HEK293T (cell line): ENCODE results near the gene ATP8A2.

Source experiments
- CTCF ChIA-PET: fragments of 350-600 bp; formaldehyde crosslinking; extraction: SDS; loops from one replicate; lab custom pipeline; 2021; ENCODE audit warnings: antibody characterized with exemption, inconsistent platforms; lab: Yijun Ruan, JAX
- POLR2A ChIA-PET: fragments of 350-600 bp; formaldehyde crosslinking; extraction: SDS; loops from one replicate; lab custom pipeline; 2020; ENCODE audit warnings: antibody characterized with exemption, inconsistent platforms; lab: Yijun Ruan, JAX
- DNase-seq: peaks from one replicate; pipeline ENCODE4 v3.0.0; 2012; ENCODE audit warnings: mixed read lengths; ENCODE audit errors: extremely low spot score
- ARNT ChIP-seq: fragments of 450-650 bp; IDR thresholded peaks from 2 replicates; pipeline ENCODE4 v1.6.1; 2017; ENCODE audit warnings: mild to moderate bottlenecking
- BHLHE40 ChIP-seq: fragments of 450-650 bp; IDR thresholded peaks from 2 replicates; pipeline ENCODE4 v1.6.1; 2016; ENCODE audit warnings: mild to moderate bottlenecking, moderate library complexity, borderline replicate concordance
- CTBP1 ChIP-seq: fragments of 450-650 bp; IDR thresholded peaks from 2 replicates; pipeline ENCODE4 v1.6.1; 2016; ENCODE audit warnings: borderline replicate concordance
- ELF4 ChIP-seq: fragments of 450-650 bp; IDR thresholded peaks from 2 replicates; pipeline ENCODE4 v1.6.1; 2017; ENCODE audit warnings: antibody characterized with exemption
- FOXA1 ChIP-seq: fragments of 450-650 bp; IDR thresholded peaks from 2 replicates; pipeline ENCODE4 v1.6.1; 2016; ENCODE audit warnings: mild to moderate bottlenecking
- FOXK2 ChIP-seq: fragments of 450-650 bp; IDR thresholded peaks from 2 replicates; pipeline ENCODE4 v1.6.1; 2016; ENCODE audit warnings: mild to moderate bottlenecking
- FOXM1 ChIP-seq: fragments of 450-650 bp; IDR thresholded peaks from 2 replicates; pipeline ENCODE4 v1.6.1; 2017; ENCODE audit warnings: mild to moderate bottlenecking, borderline replicate concordance
- HDGF ChIP-seq: fragments of 450-650 bp; IDR thresholded peaks from 2 replicates; pipeline ENCODE4 v1.6.1; 2017; ENCODE audit warnings: antibody characterized with exemption, borderline replicate concordance
- L3MBTL2 ChIP-seq: fragments of 450-650 bp; conservative IDR thresholded peaks from 2 replicates; pipeline ENCODE4 v1.6.1; 2016; ENCODE audit warnings: mild to moderate bottlenecking
- LEF1 ChIP-seq: fragments of 450-650 bp; IDR thresholded peaks from 2 replicates; pipeline ENCODE4 v1.6.1; 2017; ENCODE audit warnings: mild to moderate bottlenecking, borderline replicate concordance
- NFRKB ChIP-seq: fragments of 450-650 bp; IDR thresholded peaks from 2 replicates; pipeline ENCODE4 v1.6.1; 2016; ENCODE audit warnings: mild to moderate bottlenecking, moderate library complexity
- SP1 ChIP-seq: fragments of 450-650 bp; IDR thresholded peaks from 2 replicates; pipeline ENCODE4 v1.6.1; 2017
- SUZ12 ChIP-seq: fragments of 450-650 bp; IDR thresholded peaks from 2 replicates; pipeline ENCODE4 v1.6.1; 2016; ENCODE audit warnings: mild to moderate bottlenecking
- TARDBP ChIP-seq: fragments of 450-650 bp; IDR thresholded peaks from 2 replicates; pipeline ENCODE4 v1.6.1; 2016
- ZNF384 ChIP-seq: fragments of 450-650 bp; IDR thresholded peaks from 2 replicates; pipeline ENCODE4 v1.6.1; 2016
- TF ChIP-seq, protein P1 (sequence below): fragments of 450-650 bp; IDR thresholded peaks from 2 replicates; pipeline ENCODE4 v1.6.1; 2016

The ATP8A2 gene

DNA sequence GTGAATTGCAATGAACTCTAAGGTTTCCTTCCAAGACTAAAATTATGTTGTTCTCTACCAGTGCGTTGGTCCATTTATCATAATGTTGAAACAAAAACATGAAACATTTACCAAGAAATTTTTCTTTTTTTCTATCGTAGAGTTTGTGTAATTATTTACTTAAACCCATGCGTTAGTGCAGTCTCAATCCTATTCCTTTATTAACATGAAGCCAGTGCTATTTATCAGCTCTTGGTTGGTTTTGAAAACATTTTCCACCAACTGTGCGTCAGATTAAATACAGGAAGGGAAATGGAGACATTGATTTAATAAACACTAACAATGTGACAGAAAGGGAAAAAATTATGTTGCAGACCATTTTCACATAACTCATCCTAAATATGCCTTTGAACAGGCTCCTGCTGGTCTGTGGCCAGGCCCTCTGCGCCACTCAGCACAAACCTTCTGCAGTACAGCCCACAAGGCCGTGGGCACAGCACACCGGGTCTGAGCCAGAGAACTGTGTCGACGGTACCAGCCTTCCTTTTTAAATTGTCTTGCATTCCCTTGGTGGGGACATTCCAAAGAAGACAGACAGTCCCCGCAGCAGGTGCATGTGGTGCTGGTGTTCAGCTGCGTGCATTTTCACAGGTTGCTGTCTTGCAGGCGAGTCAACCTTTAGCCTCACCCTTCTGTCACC, 544.2 kb downstream of the ATP8A2 start:
- POLR2A ChIA-PET, result no interaction called here
- CTCF ChIA-PET, result no interaction called here
- TF ChIP-seq LEF1, result no peak
- no peak for DNase-seq

GRCh38 chr13:25920277-25920676, 548.5 kb downstream of the ATP8A2 start:
- POLR2A ChIA-PET, result no interaction called here
- no peak for DNase-seq
- CTCF ChIA-PET, result no interaction called here

GRCh38 chr13:25920931-25921330, 549.2 kb downstream of the ATP8A2 start:
- ChIA-PET CTCF (no interaction called here), POLR2A (no interaction called here)
- DNase-seq, result no peak
- TF ChIP-seq CTBP1 (no peak), NFRKB (no peak), BHLHE40 (no peak), FOXK2 (no peak)

More at GRCh38 chr13:25920277-25920676, 548.5 kb downstream of the ATP8A2 start:
- no peak for TF ChIP-seq ZNF384
- TF ChIP-seq FOXK2, result no peak
- TF ChIP-seq LEF1, result no peak
- TF ChIP-seq SUZ12, result no peak
- no peak for TF ChIP-seq BHLHE40
- no peak for TF ChIP-seq TARDBP
- TF ChIP-seq HDGF, result no peak
- no peak for TF ChIP-seq SP1
- TF ChIP-seq CTBP1, result no peak
- no peak for TF ChIP-seq FOXM1
- no peak for TF ChIP-seq NFRKB
- TF ChIP-seq, protein P1, sequence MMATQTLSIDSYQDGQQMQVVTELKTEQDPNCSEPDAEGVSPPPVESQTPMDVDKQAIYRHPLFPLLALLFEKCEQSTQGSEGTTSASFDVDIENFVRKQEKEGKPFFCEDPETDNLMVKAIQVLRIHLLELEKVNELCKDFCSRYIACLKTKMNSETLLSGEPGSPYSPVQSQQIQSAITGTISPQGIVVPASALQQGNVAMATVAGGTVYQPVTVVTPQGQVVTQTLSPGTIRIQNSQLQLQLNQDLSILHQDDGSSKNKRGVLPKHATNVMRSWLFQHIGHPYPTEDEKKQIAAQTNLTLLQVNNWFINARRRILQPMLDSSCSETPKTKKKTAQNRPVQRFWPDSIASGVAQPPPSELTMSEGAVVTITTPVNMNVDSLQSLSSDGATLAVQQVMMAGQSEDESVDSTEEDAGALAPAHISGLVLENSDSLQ, result no peak
- no peak for TF ChIP-seq L3MBTL2
- no peak for TF ChIP-seq FOXA1
- no peak for TF ChIP-seq ARNT
- no peak for TF ChIP-seq ELF4

GRCh38 chr13:25922376-25922775, 550.6 kb downstream of the ATP8A2 start:
- ChIA-PET CTCF (no interaction called here), POLR2A (no interaction called here)
- DNase-seq, result no peak
- TF ChIP-seq CTBP1 (no peak), FOXM1 (no peak), LEF1 (no peak), SP1 (no peak), SUZ12 (no peak), FOXA1 (no peak), ELF4 (no peak), ARNT (no peak), ZNF384 (no peak), HDGF (no peak), BHLHE40 (no peak)

GRCh38 chr13:25923217-25924085, 551.7 kb downstream of the ATP8A2 start:
- DNase-seq, result no peak
- CTCF ChIA-PET, result no interaction called here
- POLR2A ChIA-PET, result no interaction called here
- TF ChIP-seq ZNF384 (no peak), SUZ12 (no peak), FOXA1 (no peak), FOXK2 (no peak), TARDBP (no peak), HDGF (no peak), SP1 (no peak), L3MBTL2 (no peak), ELF4 (no peak)

DNA sequence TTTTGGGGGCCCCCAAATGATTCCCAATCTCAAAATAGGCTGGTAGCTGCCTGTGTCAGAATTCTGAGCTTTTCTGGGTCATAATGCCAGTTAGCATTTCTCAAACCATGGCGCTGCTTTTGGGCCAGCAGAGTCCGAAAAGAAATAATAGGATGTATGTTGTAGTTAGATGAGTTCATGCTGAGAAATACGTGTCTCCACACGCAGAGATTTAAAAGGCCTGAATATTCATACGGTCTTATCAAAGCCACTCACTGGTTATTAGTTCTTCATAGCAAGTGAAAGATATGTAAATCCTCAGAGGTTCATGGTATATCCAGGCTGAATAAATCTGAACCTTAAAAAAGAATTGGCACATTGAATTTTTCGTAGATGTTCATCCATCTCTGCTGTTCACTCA, 555.6 kb downstream of the ATP8A2 start:
- CTCF ChIA-PET, result no interaction called here
- TF ChIP-seq FOXK2, result no peak
- TF ChIP-seq, protein P1, result no peak
- no peak for DNase-seq
- POLR2A ChIA-PET, result no interaction called here

DNA sequence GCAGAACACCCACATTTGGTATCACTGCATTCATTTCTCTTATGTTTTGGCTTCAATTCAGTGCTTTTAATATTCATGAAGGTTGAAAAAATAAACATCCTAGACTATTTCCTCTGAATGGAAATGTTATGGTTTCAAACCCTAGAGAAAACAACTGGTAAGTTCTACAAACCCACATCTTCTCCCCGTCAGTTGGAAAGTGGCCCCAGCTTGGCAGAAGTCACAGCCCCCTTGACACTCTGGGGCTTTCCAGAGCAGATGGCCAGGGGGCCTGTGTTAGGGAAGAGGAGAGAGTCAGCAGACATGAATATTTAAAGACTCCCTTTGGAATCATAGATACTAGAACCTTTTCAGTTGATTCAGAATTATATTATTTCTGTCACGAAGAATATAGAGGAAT, 556.2 kb downstream of the ATP8A2 start:
- CTCF ChIA-PET, result no interaction called here
- no peak for DNase-seq
- TF ChIP-seq, protein P1, result no peak
- TF ChIP-seq FOXK2, result no peak
- no peak for TF ChIP-seq LEF1
- TF ChIP-seq CTBP1, result no peak
- no peak for TF ChIP-seq FOXA1
- no peak for TF ChIP-seq NFRKB
- no peak for TF ChIP-seq L3MBTL2
- no peak for TF ChIP-seq SUZ12
- TF ChIP-seq ZNF384, result no peak
- TF ChIP-seq ELF4, result no peak
- TF ChIP-seq BHLHE40, result no peak
- TF ChIP-seq ARNT, result no peak
- TF ChIP-seq TARDBP, result no peak
- POLR2A ChIA-PET, result no interaction called here
